RWPE2 (cell line): ENCODE data around the gene KIAA1755.
"Not testable (repeated sequence)": the region's sequence is repeated elsewhere in the genome, so short reads cannot be mapped to it uniquely, and the experiment has no call there.

Source experiments
- ATAC-seq: fragments of 200-7000 bp; cut with Tn5 transposase; 3 replicates; pipeline ENCODE4 v1.9.1; 2021; ENCODE audit warnings: low read depth
- DNase-seq: peaks from one replicate; pipeline ENCODE4 v3.0.0-alpha.2; 2020; ENCODE audit warnings: low spot score
- H3K27ac ChIP-seq: fragments of 450-650 bp; 2 replicates; pipeline ENCODE4 v1.5.1; 2017; ENCODE audit warnings: mild to moderate bottlenecking; ENCODE audit not compliant: poor library complexity, severe bottlenecking
- H3K27me3 ChIP-seq: fragments of 250-450 bp; sonication (Bioruptor Pico); 2 replicates; pipeline ENCODE4 v1.5.1; 2021; ENCODE audit warnings: mild to moderate bottlenecking, moderate library complexity; ENCODE audit not compliant: insufficient read depth, poor library complexity, severe bottlenecking
- H3K36me3 ChIP-seq: fragments of 250-450 bp; sonication (Bioruptor Pico); 2 replicates; pipeline ENCODE4 v1.5.1; 2020; ENCODE audit warnings: low read depth, mild to moderate bottlenecking, moderate library complexity
- H3K4me1 ChIP-seq: fragments of 250-450 bp; sonication (Bioruptor Pico); 2 replicates; pipeline ENCODE4 v1.5.1; 2021; ENCODE audit warnings: mild to moderate bottlenecking, moderate library complexity; ENCODE audit not compliant: insufficient read depth, poor library complexity, severe bottlenecking
- H3K4me3 ChIP-seq: fragments of 250-450 bp; sonication (Bioruptor Pico); 2 replicates; pipeline ENCODE4 v1.5.1; 2021; ENCODE audit warnings: mild to moderate bottlenecking, moderate library complexity; ENCODE audit not compliant: severe bottlenecking
- H3K9me3 ChIP-seq: fragments of 250-450 bp; sonication (Bioruptor Pico); 2 replicates; pipeline ENCODE4 v1.5.1; 2021; ENCODE audit warnings: mild to moderate bottlenecking, moderate library complexity; ENCODE audit not compliant: severe bottlenecking
- CTCF ChIP-seq: fragments of 450-650 bp; IDR thresholded peaks from one replicate; pipeline ENCODE4 v1.5.1; 2017; ENCODE audit warnings: mild to moderate bottlenecking, moderate library complexity; ENCODE audit not compliant: poor library complexity, severe bottlenecking

The KIAA1755 gene

GRCh38 chr20:38256966-38257365 is 3.6 kb downstream of the KIAA1755 start:
- Histone ChIP-seq H3K4me3 (no peak overlapping the region), H3K27me3 (peaks cover 16% of the 10 kb centered on the region), H3K27ac (no peak overlapping the region), H3K4me1 (no peaks in the 10 kb centered on the region), H3K9me3 (no peaks in the 10 kb centered on the region), H3K36me3 (no peaks in the 10 kb centered on the region)
- no peak for TF ChIP-seq CTCF
- ATAC-seq: no peak
- DNase-seq: peak; percentile 54

GRCh38 chr20:38256021-38256420 is 4.5 kb downstream of the KIAA1755 start:
- no peak overlapping the region for H3K4me3 ChIP-seq
- H3K4me1 ChIP-seq: no peaks in the 10 kb centered on the region
- no peak for TF ChIP-seq CTCF
- no peaks in the 10 kb centered on the region for H3K9me3 ChIP-seq
- DNase-seq (peak; percentile 65), ATAC-seq (no peak)
- H3K36me3 ChIP-seq: no peaks in the 10 kb centered on the region
- peaks cover 12% of the 10 kb centered on the region for H3K27me3 ChIP-seq
- no peak overlapping the region for H3K27ac ChIP-seq

GRCh38 chr20:38255393-38255792 is 5.1 kb downstream of the KIAA1755 start:
- no peaks in the 10 kb centered on the region for H3K4me1 ChIP-seq
- H3K9me3 ChIP-seq: no peaks in the 10 kb centered on the region
- H3K27ac ChIP-seq: no peak overlapping the region
- TF ChIP-seq CTCF: no peak
- H3K27me3 ChIP-seq: peaks cover 9% of the 10 kb centered on the region
- DNase-seq (peak; percentile 48), ATAC-seq (no peak)
- no peaks in the 10 kb centered on the region for H3K36me3 ChIP-seq
- no peak overlapping the region for H3K4me3 ChIP-seq

- ATAC-seq, H3K9me3 ChIP-seq, DNase-seq, H3K27me3 ChIP-seq, H3K4me1 ChIP-seq, H3K4me3 ChIP-seq, H3K36me3 ChIP-seq, H3K27ac ChIP-seq: not testable (repeated sequence)
Measured at GRCh38 chr20:38254621-38255020, 5.9 kb downstream of the KIAA1755 start.

- DNase-seq (no peak), ATAC-seq (no peak)
- no peaks in the 10 kb centered on the region for H3K27me3 ChIP-seq
- H3K4me1 ChIP-seq: no peaks in the 10 kb centered on the region
- TF ChIP-seq CTCF: no peak
- H3K27ac ChIP-seq: no peak overlapping the region
- H3K9me3 ChIP-seq: no peaks in the 10 kb centered on the region
- no peaks in the 10 kb centered on the region for H3K36me3 ChIP-seq
- no peak overlapping the region for H3K4me3 ChIP-seq
Measured at GRCh38 chr20:38253571-38253970, 7.0 kb downstream of the KIAA1755 start.
